Kidney epithelial cell (primary cell): ENCODE results near the gene TTC32. TPM values are rescaled to one million over a fixed set of nuclear protein-coding genes. Genes with fewer than 3 reads are reported as not detected.

Experiments
- DNase-seq: peaks from one replicate; pipeline ENCODE4 v3.0.0-alpha.2; 2010; ENCODE audit warnings: low read depth
- H3K27me3 ChIP-seq: 2 replicates; pipeline ENCODE4 v1.6.0; 2011; ENCODE audit warnings: low read length; ENCODE audit not compliant: control insufficient read depth, insufficient read depth
- H3K36me3 ChIP-seq: 2 replicates; pipeline ENCODE4 v1.5.1; 2011; ENCODE audit warnings: low read length; ENCODE audit not compliant: control insufficient read depth, insufficient read depth
- H3K4me3 ChIP-seq: 2 replicates; pipeline ENCODE4 v1.5.1; 2011; ENCODE audit warnings: low read depth, mild to moderate bottlenecking, control low read depth, low read length
- CTCF ChIP-seq: IDR thresholded peaks from 2 replicates; pipeline ENCODE4 v1.5.1; 2011; ENCODE audit warnings: mild to moderate bottlenecking, moderate library complexity, low read length, control low read depth, inconsistent platforms; ENCODE audit not compliant: insufficient read depth, poor library complexity, severe bottlenecking
- total RNA-seq: library from RNA; depleted of rRNA; stranded (reverse); fragments of >200 nt; gene quantifications from 2 replicates; pipeline ENCODE4 v1.2.3, GENCODE V29; 2015

Gene TTC32
- total RNA-seq, 1 donor from 2014 or later: 2.8 TPM

GRCh38 chr2:19865151-19865550 is 36.6 kb downstream of the TTC32 start:
- Histone ChIP-seq H3K36me3 (no peaks in the 10 kb centered on the region), H3K4me3 (no peak overlapping the region), H3K27me3 (no peaks in the 10 kb centered on the region)
- no peak for DNase-seq
- TF ChIP-seq CTCF: no peak

- DNase-seq: no peak
- no peaks in the 10 kb centered on the region for H3K36me3 ChIP-seq
- H3K27me3 ChIP-seq: no peaks in the 10 kb centered on the region
- H3K4me3 ChIP-seq: no peak overlapping the region
- TF ChIP-seq CTCF: no peak
These were observed 37.4 kb downstream of the TTC32 start for GRCh38 chr2:19864381-19864780.

- Histone ChIP-seq H3K4me3 (no peak overlapping the region), H3K27me3 (no peaks in the 10 kb centered on the region), H3K36me3 (no peaks in the 10 kb centered on the region)
- peak; percentile 23 for DNase-seq
- TF ChIP-seq CTCF: peak; percentile 81
These were observed 38.3 kb downstream of the TTC32 start for GRCh38 chr2:19863303-19864041.

- H3K36me3 ChIP-seq: no peaks in the 10 kb centered on the region
- DNase-seq: no peak
- TF ChIP-seq CTCF: no peak
- H3K4me3 ChIP-seq: no peak overlapping the region
- no peaks in the 10 kb centered on the region for H3K27me3 ChIP-seq
These were observed 40.0 kb downstream of the TTC32 start for GRCh38 chr2:19861813-19862212.

GRCh38 chr2:19860022-19860421 is 41.8 kb downstream of the TTC32 start:
- no peak for DNase-seq
- Histone ChIP-seq H3K36me3 (no peaks in the 10 kb centered on the region), H3K27me3 (no peaks in the 10 kb centered on the region), H3K4me3 (no peak overlapping the region)
- no peak for TF ChIP-seq CTCF

- DNase-seq: no peak
These were observed 42.2 kb downstream of the TTC32 start for GRCh38 chr2:19859565-19859964.

More at GRCh38 chr2:19859565-19859964, 42.2 kb downstream of the TTC32 start:
- Histone ChIP-seq H3K27me3 (no peaks in the 10 kb centered on the region), H3K4me3 (no peak overlapping the region), H3K36me3 (no peaks in the 10 kb centered on the region)
- TF ChIP-seq CTCF: no peak
